HG03521 (cell line): ENCODE data around the gene RAET1G.
"Not testable (repeated sequence)": the region's sequence is repeated elsewhere in the genome, so short reads cannot be mapped to it uniquely, and the experiment has no call there.

Experiments used
- ATAC-seq: cut with Tn5 transposase; IDR thresholded peaks from one replicate; pipeline ENCODE4 v1.9.1; 2021; ENCODE audit warnings: mild to moderate bottlenecking, moderate library complexity; ENCODE audit not compliant: unreplicated experiment

RAET1G gene

GRCh38 chr6:149935246-149935645 lies 12.3 kb upstream of the RAET1G start:
- no peak for ATAC-seq

GRCh38 chr6:149934249-149935156 lies 11.6 kb upstream of the RAET1G start:
- ATAC-seq = no peak

GRCh38 chr6:149933461-149933860 lies 10.5 kb upstream of the RAET1G start:
- ATAC-seq = no peak

- ATAC-seq = no peak
Measured at GRCh38 chr6:149933036-149933435, 10.1 kb upstream of the RAET1G start.

GRCh38 chr6:149931501-149931900 lies 8.6 kb upstream of the RAET1G start:
- no peak for ATAC-seq

- ATAC-seq = no peak
Measured at GRCh38 chr6:149929422-149929821, 6.5 kb upstream of the RAET1G start.

- not testable (repeated sequence) for ATAC-seq
Measured at GRCh38 chr6:149927025-149927424, 4.1 kb upstream of the RAET1G start.

GRCh38 chr6:149925974-149926777 lies 3.3 kb upstream of the RAET1G start:
- no peak for ATAC-seq

GRCh38 chr6:149925253-149925973 lies 2.5 kb upstream of the RAET1G start:
- no peak for ATAC-seq

GRCh38 chr6:149924933-149925252 lies 2.0 kb upstream of the RAET1G start:
- no peak for ATAC-seq

- ATAC-seq = no peak
Measured at GRCh38 chr6:149924206-149924932, 1.4 kb upstream of the RAET1G start.

- ATAC-seq = no peak
Measured at GRCh38 chr6:149923327-149923986, 536 bp upstream of the RAET1G start.

GRCh38 chr6:149922091-149922490 lies 830 bp downstream of the RAET1G start:
- not testable (repeated sequence) for ATAC-seq

GRCh38 chr6:149921361-149921760 lies 1.6 kb downstream of the RAET1G start:
- no peak for ATAC-seq

- no peak for ATAC-seq
Measured at GRCh38 chr6:149919834-149920225, 3.1 kb downstream of the RAET1G start.

- ATAC-seq = not testable (repeated sequence)
Measured at GRCh38 chr6:149919126-149919833, 3.6 kb downstream of the RAET1G start.

- ATAC-seq = no peak
Measured at GRCh38 chr6:149918151-149918905, 4.6 kb downstream of the RAET1G start.

- no peak for ATAC-seq
Measured at GRCh38 chr6:149917679-149918078, 5.2 kb downstream of the RAET1G start.
